Kidney (tissue), 14 donors: ENCODE measurements around the gene CHD9. TPM values are rescaled to one million over a fixed set of nuclear protein-coding genes. Genes with fewer than 3 reads are reported as not detected.
A peak's percentile ranks its signal among the peaks of the same experiment; 100 is the strongest.

Experiments
- DNase-seq, 5 donors: peaks; one replicate each; pipeline ENCODE4 v3.0.0-alpha.2; 2013 to 2020
- FAIRE-seq: peaks from 2 replicates; lab custom pipeline; 2012; peaks lifted over from hg19 to GRCh38; lab: Jason Lieb, UNC
- H3K27ac ChIP-seq, 2 donors: one replicate each; pipeline ENCODE4 v1.7.0; 2013; ENCODE audit warnings: low read depth in 2 of 2, low read length in 2 of 2, inconsistent platforms in 1 of 2
- H3K27me3 ChIP-seq: one replicate; pipeline ENCODE4 v1.7.1; 2013; ENCODE audit warnings: low read length, inconsistent platforms; ENCODE audit not compliant: control insufficient read depth, insufficient read depth
- H3K36me3 ChIP-seq, 3 donors: one replicate each; pipeline versions ENCODE4 v1.7.0 to v1.7.1; 2013; ENCODE audit warnings: low read length in 3 of 3, control low read depth in 1 of 3, inconsistent platforms in 1 of 3; ENCODE audit not compliant: insufficient read depth in 3 of 3, control insufficient read depth in 2 of 3
- H3K4me1 ChIP-seq, 3 donors: one replicate each; pipeline versions ENCODE4 v1.7.0 to v1.7.1; 2013; ENCODE audit warnings: low read length in 3 of 3, inconsistent platforms in 1 of 3, low read depth in 1 of 3; ENCODE audit not compliant: control insufficient read depth in 2 of 3, insufficient read depth in 2 of 3
- H3K4me3 ChIP-seq, 3 donors: one replicate each; pipeline versions ENCODE4 v1.7.0 to v1.8.1; 2013; ENCODE audit warnings: low read length in 3 of 3, control low read depth in 1 of 3, inconsistent platforms in 1 of 3
- H3K9ac ChIP-seq, 3 donors: one replicate each; pipeline versions ENCODE4 v1.7.0 to v1.7.1; 2013; ENCODE audit warnings: low read length in 3 of 3, control low read depth in 1 of 3, inconsistent platforms in 1 of 3
- H3K9me3 ChIP-seq, 3 donors: one replicate each; pipeline versions ENCODE4 v1.7.0 to v1.7.1; 2013; ENCODE audit warnings: low read length in 3 of 3, control low read depth in 1 of 3, inconsistent platforms in 1 of 3; ENCODE audit not compliant: control insufficient read depth in 2 of 3, insufficient read depth in 1 of 3
- intact Hi-C: fragments of 100-400 bp; cut with DNase I; formaldehyde crosslinking; loops from one replicate; pipeline ENCODE4 v1.11.1; 2022
- polyA plus RNA-seq: library from polyadenylated mRNA; stranded (reverse); fragments of 350-450 nt; fragmentation: Illumina TruSeq; extraction: RNeasy Lipid Tissue Mini Kit (QIAGEN cat#74804); gene quantifications from one replicate; pipeline ENCODE4 v1.2.3, GENCODE V29; 2014; ENCODE audit warnings: low read depth, low replicate concordance; ENCODE audit not compliant: insufficient read depth
- total RNA-seq: library from RNA; stranded (reverse); fragmentation: NEBNext Ultra II Directional; extraction: Animal tissue kit (Norgen Biotek cat#: 25700); gene quantifications from one replicate; pipeline ENCODE4 v1.2.1, GENCODE V29; 2021
- TF ChIP-seq, protein P1 (sequence below): IDR thresholded peaks from 3 replicates; pipeline ENCODE4 v1.5.1; 2012; ENCODE audit warnings: mild to moderate bottlenecking, moderate library complexity, borderline replicate concordance; ENCODE audit not compliant: insufficient read depth; ENCODE audit errors: extremely low read depth
- donor health status: control.
- donor health status: control.
- donor health status: control.
- donor health status: control.
- donor health status: control.
- donor health status: DM: yes; HTN: yes; CAD: no.
- donor health status: Normal renal cell carcinoma (clear cell type).

CHD9 gene
- total and polyA plus RNA-seq, 2 donors from 2014 or later: 9.4 to 83.7 TPM

DNA sequence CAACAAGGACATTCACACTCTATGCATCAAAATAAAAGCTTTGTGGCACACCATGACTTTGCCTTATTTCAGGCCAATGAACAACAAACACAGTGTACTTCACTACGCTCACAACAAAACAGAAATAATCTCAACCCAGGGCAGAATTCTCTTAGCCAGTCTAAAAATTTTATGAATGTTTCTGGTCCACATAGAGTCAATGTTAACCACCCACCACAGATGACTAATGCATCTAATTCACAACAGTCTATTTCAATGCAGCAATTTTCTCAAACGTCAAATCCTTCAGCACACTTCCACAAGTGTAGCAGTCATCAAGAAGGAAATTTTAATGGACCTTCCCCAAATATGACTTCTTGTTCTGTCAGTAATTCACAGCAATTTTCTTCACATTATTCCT, 101.7 kb downstream of the CHD9 start:
- FAIRE-seq (no peak), DNase-seq (no peak)
- Histone ChIP-seq H3K4me1 (peaks cover 0 to 8% (median 4%) of the 10 kb centered on the region in 3 donors), H3K4me3 (no peak overlapping the region), H3K36me3 (peaks cover 4 to 6% (median 6%) of the 10 kb centered on the region in 3 donors), H3K9ac (no peak overlapping the region), H3K9me3 (no peaks in the 10 kb centered on the region), H3K27me3 (no peaks in the 10 kb centered on the region), H3K27ac (no peak overlapping the region)
- TF ChIP-seq, protein P1, sequence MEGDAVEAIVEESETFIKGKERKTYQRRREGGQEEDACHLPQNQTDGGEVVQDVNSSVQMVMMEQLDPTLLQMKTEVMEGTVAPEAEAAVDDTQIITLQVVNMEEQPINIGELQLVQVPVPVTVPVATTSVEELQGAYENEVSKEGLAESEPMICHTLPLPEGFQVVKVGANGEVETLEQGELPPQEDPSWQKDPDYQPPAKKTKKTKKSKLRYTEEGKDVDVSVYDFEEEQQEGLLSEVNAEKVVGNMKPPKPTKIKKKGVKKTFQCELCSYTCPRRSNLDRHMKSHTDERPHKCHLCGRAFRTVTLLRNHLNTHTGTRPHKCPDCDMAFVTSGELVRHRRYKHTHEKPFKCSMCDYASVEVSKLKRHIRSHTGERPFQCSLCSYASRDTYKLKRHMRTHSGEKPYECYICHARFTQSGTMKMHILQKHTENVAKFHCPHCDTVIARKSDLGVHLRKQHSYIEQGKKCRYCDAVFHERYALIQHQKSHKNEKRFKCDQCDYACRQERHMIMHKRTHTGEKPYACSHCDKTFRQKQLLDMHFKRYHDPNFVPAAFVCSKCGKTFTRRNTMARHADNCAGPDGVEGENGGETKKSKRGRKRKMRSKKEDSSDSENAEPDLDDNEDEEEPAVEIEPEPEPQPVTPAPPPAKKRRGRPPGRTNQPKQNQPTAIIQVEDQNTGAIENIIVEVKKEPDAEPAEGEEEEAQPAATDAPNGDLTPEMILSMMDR: no peak
- intact Hi-C loops: no loop called here

DNA sequence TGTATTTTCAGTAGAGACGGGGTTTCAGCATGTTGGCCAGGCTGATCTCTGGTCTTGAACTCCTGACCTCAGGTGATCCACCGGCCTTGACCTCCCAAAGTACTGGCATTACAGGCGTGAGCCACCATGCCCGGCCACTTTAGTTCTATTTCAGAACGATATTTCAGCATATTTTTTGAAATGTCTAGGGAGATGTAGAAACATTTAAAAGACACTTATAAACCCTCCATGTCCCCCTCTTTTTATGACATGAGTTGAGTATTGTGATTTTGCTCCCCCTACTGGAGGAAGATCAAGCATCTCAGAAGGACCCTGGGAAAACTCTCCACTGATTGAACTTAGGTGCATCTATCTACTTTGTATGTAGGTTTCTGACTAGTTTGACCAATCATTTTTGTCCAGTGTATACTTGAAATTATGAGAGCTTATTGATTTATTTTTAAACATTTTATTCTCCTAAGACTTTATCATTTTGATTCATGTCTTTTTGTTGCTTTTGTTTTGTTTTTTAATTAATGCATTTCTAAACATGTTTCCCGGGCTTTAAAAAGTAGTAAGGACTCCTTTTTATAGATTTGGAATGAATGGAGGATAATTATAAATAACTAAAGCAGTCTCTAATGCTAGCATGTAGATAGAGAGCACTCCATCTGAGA, 105.1 kb downstream of the CHD9 start:
- intact Hi-C loops: no loop called here
- TF ChIP-seq, protein P1: peak; percentile 56
- Histone ChIP-seq H3K27me3 (no peaks in the 10 kb centered on the region), H3K9ac (no peak overlapping the region), H3K27ac (no peak overlapping the region), H3K9me3 (no peaks in the 10 kb centered on the region), H3K4me1 (no peaks in the 10 kb centered on the region), H3K4me3 (no peak overlapping the region), H3K36me3 (peaks cover 4 to 6% (median 6%) of the 10 kb centered on the region in 3 donors)
- DNase-seq: peak in 3 of 5 donors; percentile 17 to 84 (median 69)
- peak; percentile 85 for FAIRE-seq

DNA sequence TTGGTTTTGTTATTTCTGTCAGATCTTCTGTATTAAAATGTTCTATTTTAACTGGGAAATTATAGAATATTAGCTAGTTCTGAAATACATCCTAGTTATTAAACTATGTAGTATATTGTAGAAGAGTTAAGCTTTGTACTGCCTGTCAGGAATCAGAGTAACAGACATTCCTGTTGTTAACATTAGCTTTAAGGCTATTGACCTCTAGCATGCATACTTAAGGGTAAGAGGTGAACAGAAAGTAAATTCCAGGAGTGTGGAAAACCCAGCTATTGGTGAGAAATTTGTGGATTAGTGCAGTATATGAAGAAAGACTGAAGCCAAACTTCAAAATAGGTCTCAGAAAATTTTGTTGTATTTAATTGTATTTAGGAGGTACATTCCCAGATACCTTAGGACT, 111.3 kb downstream of the CHD9 start:
- FAIRE-seq (no peak), DNase-seq (no peak)
- Histone ChIP-seq H3K4me1 (peaks cover 0 to 12% (median 0%) of the 10 kb centered on the region in 3 donors), H3K27me3 (no peaks in the 10 kb centered on the region), H3K9me3 (no peaks in the 10 kb centered on the region), H3K27ac (no peak overlapping the region), H3K4me3 (no peak overlapping the region), H3K36me3 (no peaks in the 10 kb centered on the region), H3K9ac (no peak overlapping the region)
- TF ChIP-seq, protein P1: no peak
- intact Hi-C loops: no loop called here

- Histone ChIP-seq H3K4me1 (peaks cover 0 to 12% (median 0%) of the 10 kb centered on the region in 3 donors), H3K9ac (no peak overlapping the region), H3K27me3 (no peaks in the 10 kb centered on the region), H3K36me3 (no peaks in the 10 kb centered on the region), H3K27ac (no peak overlapping the region), H3K4me3 (no peak overlapping the region), H3K9me3 (no peaks in the 10 kb centered on the region)
- DNase-seq (no peak), FAIRE-seq (no peak)
- intact Hi-C loops: no loop called here
- TF ChIP-seq, protein P1: no peak
Measured at GRCh38 chr16:53168744-53169143, 114.0 kb downstream of the CHD9 start.
